ENCODE data around the gene EPHB1. TPM values are rescaled to one million over a fixed set of nuclear protein-coding genes. Genes with fewer than 3 reads are reported as not detected.

EPHB1 gene
- total and polyA plus RNA-seq, 2 experiments from 2014 or later, result 0.45 to 1.7 TPM

GRCh38 chr3:134918441-134918840 is 123.4 kb downstream of the EPHB1 start:
- H3K27ac ChIP-seq, result no peak overlapping the region
- TF ChIP-seq, protein P1, sequence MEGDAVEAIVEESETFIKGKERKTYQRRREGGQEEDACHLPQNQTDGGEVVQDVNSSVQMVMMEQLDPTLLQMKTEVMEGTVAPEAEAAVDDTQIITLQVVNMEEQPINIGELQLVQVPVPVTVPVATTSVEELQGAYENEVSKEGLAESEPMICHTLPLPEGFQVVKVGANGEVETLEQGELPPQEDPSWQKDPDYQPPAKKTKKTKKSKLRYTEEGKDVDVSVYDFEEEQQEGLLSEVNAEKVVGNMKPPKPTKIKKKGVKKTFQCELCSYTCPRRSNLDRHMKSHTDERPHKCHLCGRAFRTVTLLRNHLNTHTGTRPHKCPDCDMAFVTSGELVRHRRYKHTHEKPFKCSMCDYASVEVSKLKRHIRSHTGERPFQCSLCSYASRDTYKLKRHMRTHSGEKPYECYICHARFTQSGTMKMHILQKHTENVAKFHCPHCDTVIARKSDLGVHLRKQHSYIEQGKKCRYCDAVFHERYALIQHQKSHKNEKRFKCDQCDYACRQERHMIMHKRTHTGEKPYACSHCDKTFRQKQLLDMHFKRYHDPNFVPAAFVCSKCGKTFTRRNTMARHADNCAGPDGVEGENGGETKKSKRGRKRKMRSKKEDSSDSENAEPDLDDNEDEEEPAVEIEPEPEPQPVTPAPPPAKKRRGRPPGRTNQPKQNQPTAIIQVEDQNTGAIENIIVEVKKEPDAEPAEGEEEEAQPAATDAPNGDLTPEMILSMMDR (IDR thresholded peaks at IDR 0.05; ENCODE audit: low read depth, low read length), result no peak
- H3K9me3 ChIP-seq (ENCODE audit: low read depth), result no peaks in the 10 kb centered on the region
- H3K4me1 ChIP-seq (ENCODE audit: low read depth), result no peaks in the 10 kb centered on the region
- no peak overlapping the region for H3K4me3 ChIP-seq
- DNase-seq (ENCODE audit: low read depth in 1 of 2, low spot score in 1 of 2), result no peak
- peaks cover 27% of the 10 kb centered on the region for H3K27me3 ChIP-seq
- no peaks in the 10 kb centered on the region for H3K36me3 ChIP-seq

DNA sequence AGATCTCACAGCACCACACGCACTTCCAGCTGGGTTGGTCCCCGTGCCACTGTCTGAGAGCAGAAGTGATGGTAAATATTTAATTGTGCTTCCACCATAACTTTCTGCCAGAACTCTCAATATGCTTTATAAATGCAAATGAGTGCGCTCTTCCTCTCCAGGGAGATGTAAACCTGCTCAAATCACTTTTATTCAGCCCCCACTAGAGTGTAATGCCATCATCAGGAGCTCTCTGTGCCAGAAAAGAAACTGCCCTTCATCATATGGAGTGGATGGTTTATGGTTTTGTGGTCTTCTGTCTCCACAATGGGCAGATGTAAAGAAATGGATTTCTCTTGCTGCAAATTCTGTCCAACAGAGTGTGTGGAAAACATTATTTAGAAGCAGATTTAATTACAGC is 127.0 kb downstream of the EPHB1 start:
- TF ChIP-seq, protein P1 (IDR thresholded peaks at IDR 0.05; ENCODE audit: low read depth, low read length), result no peak
- Histone ChIP-seq H3K9me3 (ENCODE audit: low read depth) (no peaks in the 10 kb centered on the region), H3K4me1 (ENCODE audit: low read depth) (no peaks in the 10 kb centered on the region), H3K4me3 (no peak overlapping the region), H3K27me3 (peaks cover 33% of the 10 kb centered on the region), H3K27ac (no peak overlapping the region), H3K36me3 (no peaks in the 10 kb centered on the region)
- no peak for DNase-seq (ENCODE audit: low read depth in 1 of 2, low spot score in 1 of 2)

DNA sequence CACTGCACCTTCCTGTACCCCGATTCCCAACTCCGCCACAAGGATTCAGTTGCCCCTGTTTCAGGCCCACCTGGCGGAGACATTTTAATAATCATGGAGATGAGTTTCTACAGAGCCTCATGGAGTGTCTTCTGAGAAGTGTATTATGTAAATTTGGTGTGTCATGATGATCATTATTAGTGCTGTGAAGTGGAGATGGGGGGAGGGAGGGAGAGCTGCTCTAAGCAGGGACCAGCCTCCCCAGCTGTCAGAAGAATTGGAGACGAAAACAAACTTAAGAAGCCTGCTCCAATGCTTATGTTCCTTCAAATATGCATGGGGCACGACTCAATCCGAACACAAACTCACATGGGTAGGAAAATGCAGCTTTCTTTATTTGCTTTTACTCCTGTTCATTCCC is 127.8 kb downstream of the EPHB1 start:
- Histone ChIP-seq H3K4me1 (ENCODE audit: low read depth) (no peaks in the 10 kb centered on the region), H3K4me3 (no peak overlapping the region), H3K27me3 (peaks cover 40% of the 10 kb centered on the region), H3K36me3 (no peaks in the 10 kb centered on the region), H3K27ac (no peak overlapping the region), H3K9me3 (ENCODE audit: low read depth) (no peaks in the 10 kb centered on the region)
- TF ChIP-seq, protein P1 (IDR thresholded peaks at IDR 0.05; ENCODE audit: low read depth, low read length), result no peak
- DNase-seq (ENCODE audit: low read depth in 1 of 2, low spot score in 1 of 2), result no peak

DNA sequence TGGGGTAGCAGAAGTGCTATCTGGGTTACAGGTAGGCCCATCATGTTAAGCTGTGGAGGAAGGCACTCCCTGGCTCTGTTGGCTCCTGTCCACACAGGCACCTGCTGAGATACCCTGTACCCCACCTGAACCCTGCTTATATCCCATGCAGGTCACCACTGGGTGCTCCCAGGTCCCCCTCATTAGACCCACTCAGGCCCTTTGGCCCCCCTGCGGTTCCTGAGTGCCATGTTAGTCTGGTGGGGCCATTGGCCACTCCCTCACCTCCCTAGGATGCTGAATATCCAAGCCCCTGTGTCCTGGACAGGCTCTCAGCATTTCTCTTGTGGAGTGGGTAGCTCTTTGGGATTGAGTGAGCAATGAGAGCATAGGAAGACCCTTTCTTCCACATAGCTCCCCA is 128.2 kb downstream of the EPHB1 start:
- TF ChIP-seq, protein P1 (IDR thresholded peaks at IDR 0.05; ENCODE audit: low read depth, low read length), result no peak
- no peak overlapping the region for H3K4me3 ChIP-seq
- no peak for DNase-seq (ENCODE audit: low read depth in 1 of 2, low spot score in 1 of 2)
- no peaks in the 10 kb centered on the region for H3K9me3 ChIP-seq (ENCODE audit: low read depth)
- H3K27ac ChIP-seq, result no peak overlapping the region
- H3K4me1 ChIP-seq (ENCODE audit: low read depth), result no peaks in the 10 kb centered on the region
- peaks cover 40% of the 10 kb centered on the region for H3K27me3 ChIP-seq
- H3K36me3 ChIP-seq, result no peaks in the 10 kb centered on the region

DNA sequence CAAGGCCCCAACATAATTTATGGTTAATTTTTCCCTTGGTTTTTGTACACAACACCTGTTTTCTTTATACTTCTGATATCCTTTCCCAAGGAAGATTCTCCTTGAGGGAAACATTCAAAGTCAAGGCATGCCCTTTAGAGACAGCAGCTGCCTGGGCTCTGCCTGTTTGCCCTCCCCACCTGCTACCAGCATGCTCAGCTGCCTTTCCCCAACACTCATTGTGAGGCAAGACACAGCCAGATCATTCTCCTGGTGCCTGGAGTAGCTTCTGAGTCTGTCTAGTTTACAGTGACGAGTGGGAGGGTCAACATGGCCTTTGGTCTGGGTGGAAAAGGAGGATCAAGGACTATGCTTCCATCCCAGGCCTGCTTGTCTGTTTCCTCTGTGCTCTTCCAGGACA is 132.5 kb downstream of the EPHB1 start:
- no peak overlapping the region for H3K4me3 ChIP-seq
- TF ChIP-seq, protein P1 (IDR thresholded peaks at IDR 0.05; ENCODE audit: low read depth, low read length), result no peak
- no peaks in the 10 kb centered on the region for H3K9me3 ChIP-seq (ENCODE audit: low read depth)
- H3K4me1 ChIP-seq (ENCODE audit: low read depth), result no peaks in the 10 kb centered on the region
- no peak for DNase-seq (ENCODE audit: low read depth in 1 of 2, low spot score in 1 of 2)
- no peaks in the 10 kb centered on the region for H3K36me3 ChIP-seq
- peaks cover 42% of the 10 kb centered on the region for H3K27me3 ChIP-seq
- no peak overlapping the region for H3K27ac ChIP-seq

- H3K9me3 ChIP-seq (ENCODE audit: low read depth), result no peaks in the 10 kb centered on the region
- peaks cover 42% of the 10 kb centered on the region for H3K27me3 ChIP-seq
- TF ChIP-seq, protein P1 (IDR thresholded peaks at IDR 0.05; ENCODE audit: low read depth, low read length), result no peak
- DNase-seq (ENCODE audit: low read depth in 1 of 2, low spot score in 1 of 2), result no peak
- H3K36me3 ChIP-seq, result no peaks in the 10 kb centered on the region
- no peaks in the 10 kb centered on the region for H3K4me1 ChIP-seq (ENCODE audit: low read depth)
- no peak overlapping the region for H3K4me3 ChIP-seq
- no peak overlapping the region for H3K27ac ChIP-seq
Observed at GRCh38 chr3:134928392-134928791, 133.3 kb downstream of the EPHB1 start.

All from cardiac muscle cell (in vitro differentiated cells and primary cell).